HepG2 (cell line): ENCODE measurements around the gene CLIC1. TPM values are rescaled to one million over a fixed set of nuclear protein-coding genes. Genes with fewer than 3 reads are reported as not detected.

Experiments
- GPBP1L1 ChIP-seq: sonication (generic); formaldehyde crosslinking; IDR thresholded peaks from 2 replicates; pipeline ENCODE4 v1.5.0; 2020; ENCODE audit warnings: mild to moderate bottlenecking, missing genetic modification reagents
- HCFC1 ChIP-seq: fragments of 150-350 bp; IDR thresholded peaks from 2 replicates; pipeline ENCODE4 v1.6.1; 2014; ENCODE audit warnings: low read depth, low read length
- HDAC6 ChIP-seq: fragments of 200-600 bp; sonication (generic); IDR thresholded peaks from 2 replicates; pipeline ENCODE4 v1.7.0; 2017; ENCODE audit warnings: mild to moderate bottlenecking, antibody characterized with exemption, low read length, low read depth
- HOXA5 ChIP-seq: sonication (generic); formaldehyde crosslinking; IDR thresholded peaks from 2 replicates; pipeline ENCODE4 v1.4.0; 2020; ENCODE audit warnings: missing genetic modification reagents
- KLF12 ChIP-seq: sonication (generic); formaldehyde crosslinking; IDR thresholded peaks from 2 replicates; pipeline ENCODE4 v1.4.0; 2020; ENCODE audit warnings: missing genetic modification reagents, borderline replicate concordance
- NPAS2 ChIP-seq: sonication (generic); formaldehyde crosslinking; IDR thresholded peaks from 2 replicates; pipeline ENCODE4 v1.8.0; 2022; ENCODE audit warnings: mild to moderate bottlenecking, missing genetic modification reagents, borderline replicate concordance
- PHF20 ChIP-seq: sonication (generic); formaldehyde crosslinking; IDR thresholded peaks from 2 replicates; pipeline ENCODE4 v1.5.0; 2020; ENCODE audit warnings: mild to moderate bottlenecking, missing genetic modification reagents
- RAD51 ChIP-seq: fragments of 450-650 bp; IDR thresholded peaks from 2 replicates; pipeline ENCODE4 v1.6.1; 2016; ENCODE audit warnings: borderline replicate concordance
- RXRA ChIP-seq: sonication (generic); formaldehyde crosslinking; IDR thresholded peaks from 2 replicates; pipeline ENCODE4 v1.5.1; 2020; ENCODE audit warnings: missing genetic modification reagents
- SPEN ChIP-seq: sonication (generic); formaldehyde crosslinking; IDR thresholded peaks from 2 replicates; pipeline ENCODE4 v1.5.1; 2020; ENCODE audit warnings: low read depth, mild to moderate bottlenecking, missing genetic modification reagents
- SSRP1 ChIP-seq: IDR thresholded peaks from 2 replicates; pipeline ENCODE4 v1.6.1; 2016; ENCODE audit warnings: control low read depth
- TRIM22 ChIP-seq: fragments of 450-650 bp; IDR thresholded peaks from 2 replicates; pipeline ENCODE4 v1.6.1; 2017
- ZBTB14 ChIP-seq: sonication (generic); formaldehyde crosslinking; IDR thresholded peaks from 2 replicates; pipeline ENCODE4 v1.4.0; 2020; ENCODE audit warnings: missing genetic modification reagents
- ZFX ChIP-seq: sonication (generic); formaldehyde crosslinking; IDR thresholded peaks from 2 replicates; pipeline ENCODE4 v1.4.0; 2020; ENCODE audit warnings: mild to moderate bottlenecking, low read depth, missing genetic modification reagents, moderate library complexity
- ZNF260 ChIP-seq: sonication (generic); formaldehyde crosslinking; IDR thresholded peaks from 2 replicates; pipeline ENCODE4 v1.4.0; 2020; ENCODE audit warnings: missing genetic modification reagents, low read depth, mild to moderate bottlenecking, borderline replicate concordance
- ZNF383 ChIP-seq: sonication (generic); formaldehyde crosslinking; IDR thresholded peaks from 2 replicates; pipeline ENCODE4 v1.4.0; 2020; ENCODE audit warnings: missing genetic modification reagents, mild to moderate bottlenecking, borderline replicate concordance
- ZNF883 ChIP-seq: sonication (generic); formaldehyde crosslinking; IDR thresholded peaks from 2 replicates; pipeline ENCODE4 v1.5.1; 2020; ENCODE audit warnings: mild to moderate bottlenecking, missing genetic modification reagents; ENCODE audit errors: not compliant biosample characterization
- ZSCAN21 ChIP-seq: sonication (generic); formaldehyde crosslinking; IDR thresholded peaks from 2 replicates; pipeline ENCODE4 v1.8.0; 2022; ENCODE audit warnings: mild to moderate bottlenecking, missing genetic modification reagents, moderate library complexity, borderline replicate concordance
- polyA plus RNA-seq, 8 experiments: library from polyadenylated mRNA; depleted of rRNA in 3 of 8; stranded (reverse) in 7 of 8; unstranded in 1 of 8; fragments of >200 nt; fragmentation: Illumina TruSeq in 4 of 8; extraction: Trizol in 4 of 8; gene quantifications; 2 replicates each; pipeline versions ENCODE4 v1.2.1 to v1.2.3, GENCODE V29; 2011 to 2016; ENCODE audit warnings: low read depth in 4 of 8, missing spikeins in 1 of 8, mixed read lengths in 1 of 8; ENCODE audit not compliant: insufficient read depth in 1 of 8
- total RNA-seq, 5 experiments: library from RNA; depleted of rRNA; stranded (reverse); fragments of >200 nt; fragmentation: Illumina TruSeq; extraction: Trizol; gene quantifications; 2 replicates each; pipeline ENCODE4 v1.2.3, GENCODE V29; 2016; ENCODE audit warnings: low read depth in 1 of 5

Gene CLIC1
- total and polyA plus RNA-seq, 2 of the 13 experiments (the other 11 are each of a cell fraction or from before 2014, with no cell fraction given): 602 to 891 TPM

GRCh38 chr6:31739639-31740396 is 3.5 kb upstream of the CLIC1 start, which contains the start of gene MSH5 (continued):
- TF ChIP-seq RAD51: no peak
- TF ChIP-seq ZNF383 (CRISPR knock-in tag): no peak
- peak; percentile 89 for TF ChIP-seq KLF12 (CRISPR knock-in tag)
- TF ChIP-seq NPAS2: no peak
- TF ChIP-seq PHF20 (CRISPR knock-in tag): peak; percentile 39; the same call in 1 of the 2 replicates
- TF ChIP-seq HCFC1: no peak; the same call in 1 of the 2 replicates
- TF ChIP-seq ZSCAN21: peak; percentile 94
- TF ChIP-seq TRIM22: no peak
- TF ChIP-seq ZNF883: peak; percentile 100
- peak; percentile 94 for TF ChIP-seq SPEN (CRISPR knock-in tag)
- peak; percentile 73 for TF ChIP-seq ZFX
- TF ChIP-seq HDAC6: no peak
- TF ChIP-seq SSRP1 (CRISPR knock-in tag): no peak; the same call in 1 of the 2 replicates
- peak; percentile 80; the same call in 1 of the 2 replicates for TF ChIP-seq RXRA
- peak; percentile 98 for TF ChIP-seq ZBTB14 (CRISPR knock-in tag)
- TF ChIP-seq HOXA5 (CRISPR knock-in tag): 0 out of 2 replicates have a peak, but pooled peaks have one; percentile 48
- TF ChIP-seq ZNF260: no peak
- no peak for TF ChIP-seq GPBP1L1 (CRISPR knock-in tag)
